Thoracic aorta (tissue), 2 donors: Measurements from ENCODE around the gene DOK1. TPM values are rescaled to one million over a fixed set of nuclear protein-coding genes. Genes with fewer than 3 reads are reported as not detected.
A peak's percentile ranks its signal among the peaks of the same experiment; 100 is the strongest.

Experiments
- ATAC-seq: fragments of 150-250 bp; one replicate; pipeline ENCODE4 v1.8.0; 2017; ENCODE audit warnings: low read depth; ENCODE audit not compliant: insufficient number of reproducible peaks, low FRiP score
- DNase-seq: peaks from one replicate; pipeline ENCODE4 v3.0.0-alpha.2; 2020; ENCODE audit warnings: low spot score
- H3K27ac ChIP-seq, 2 donors: fragments of 200-600 bp; sonication (generic); 1 replicate in 1 of 2; 2 replicates in 1 of 2; pipeline ENCODE4 v1.5.1; 2016; ENCODE audit warnings: mild to moderate bottlenecking in 2 of 2, moderate library complexity in 2 of 2
- H3K27me3 ChIP-seq: fragments of 200-600 bp; sonication (generic); replicated peaks from 2 replicates; pipeline ENCODE4 v1.6.0; 2016; ENCODE audit warnings: mild to moderate bottlenecking; ENCODE audit not compliant: insufficient read depth
- H3K36me3 ChIP-seq: fragments of 200-600 bp; sonication (generic); one replicate; pipeline ENCODE4 v1.5.1; 2016
- H3K4me1 ChIP-seq, 2 donors: fragments of 200-600 bp; sonication (generic); 1 replicate in 1 of 2; 2 replicates in 1 of 2; pipeline versions ENCODE4 v1.5.1 to v1.6.0; 2016; ENCODE audit warnings: low read depth in 2 of 2, mild to moderate bottlenecking in 1 of 2; ENCODE audit not compliant: control insufficient read depth in 1 of 2
- H3K4me3 ChIP-seq: fragments of 200-600 bp; sonication (generic); 2 replicates; pipeline ENCODE4 v1.5.1; 2016; ENCODE audit warnings: mild to moderate bottlenecking
- H3K9me3 ChIP-seq: fragments of 200-600 bp; sonication (generic); 2 replicates; pipeline ENCODE4 v1.5.1; 2016
- CTCF ChIP-seq: fragments of 200-600 bp; sonication (generic); IDR thresholded peaks from one replicate; pipeline ENCODE4 v1.5.1; 2019; ENCODE audit warnings: antibody characterized with exemption
- total RNA-seq, 2 donors: library from RNA; depleted of rRNA; stranded (reverse); fragments of >200 nt; gene quantifications; one replicate each; pipeline versions ENCODE4 v1.1.0 to v1.2.3, GENCODE V29; 2016

DOK1 gene
- total RNA-seq, 2 donors from 2014 or later = 17.6 to 23.1 TPM

GRCh38 chr2:74582184-74582583 is 27.7 kb downstream of the DOK1 start:
- no peak for ATAC-seq
- H3K9me3 ChIP-seq = no peaks in the 10 kb centered on the region
- DNase-seq = no peak
- H3K27ac ChIP-seq = no peak overlapping the region
- H3K27me3 ChIP-seq = no peaks in the 10 kb centered on the region
- no peaks in the 10 kb centered on the region for H3K36me3 ChIP-seq
- H3K4me1 ChIP-seq = peaks cover 0 to 14% of the 10 kb centered on the region in 2 donors
- TF ChIP-seq CTCF = no peak
- H3K4me3 ChIP-seq = no peak overlapping the region

GRCh38 chr2:74583504-74583903 is 29.0 kb downstream of the DOK1 start:
- Histone ChIP-seq H3K36me3 (no peaks in the 10 kb centered on the region), H3K4me1 (peaks cover 0 to 14% of the 10 kb centered on the region in 2 donors), H3K27me3 (no peaks in the 10 kb centered on the region), H3K4me3 (no peak overlapping the region), H3K27ac (peak overlapping the region in 1 of 2 donors; percentile 50), H3K9me3 (no peaks in the 10 kb centered on the region)
- DNase-seq (no peak), ATAC-seq (peak; percentile 72)
- TF ChIP-seq CTCF = no peak

- no peak for TF ChIP-seq CTCF
- no peaks in the 10 kb centered on the region for H3K36me3 ChIP-seq
- H3K9me3 ChIP-seq = no peaks in the 10 kb centered on the region
- DNase-seq (no peak), ATAC-seq (no peak)
- H3K27ac ChIP-seq = peak overlapping the region in 1 of 2 donors; percentile 50
- peaks cover 0 to 14% of the 10 kb centered on the region in 2 donors for H3K4me1 ChIP-seq
- no peak overlapping the region for H3K4me3 ChIP-seq
- H3K27me3 ChIP-seq = no peaks in the 10 kb centered on the region
Observed at GRCh38 chr2:74584088-74584645, 29.6 kb downstream of the DOK1 start.

GRCh38 chr2:74585406-74586185 is 31.1 kb downstream of the DOK1 start:
- Histone ChIP-seq H3K4me3 (no peak overlapping the region), H3K27me3 (no peaks in the 10 kb centered on the region), H3K27ac (no peak overlapping the region), H3K36me3 (no peaks in the 10 kb centered on the region), H3K4me1 (peaks cover 0 to 14% of the 10 kb centered on the region in 2 donors), H3K9me3 (no peaks in the 10 kb centered on the region)
- no peak for TF ChIP-seq CTCF
- DNase-seq (no peak), ATAC-seq (no peak)

- H3K27ac ChIP-seq = no peak overlapping the region
- ATAC-seq (no peak), DNase-seq (no peak)
- no peaks in the 10 kb centered on the region for H3K27me3 ChIP-seq
- peaks cover 0 to 14% of the 10 kb centered on the region in 2 donors for H3K4me1 ChIP-seq
- peak; percentile 60 for TF ChIP-seq CTCF
- H3K36me3 ChIP-seq = no peaks in the 10 kb centered on the region
- no peak overlapping the region for H3K4me3 ChIP-seq
- H3K9me3 ChIP-seq = no peaks in the 10 kb centered on the region
Observed at GRCh38 chr2:74587664-74588277, 33.3 kb downstream of the DOK1 start.
